Measurements from ENCODE around the gene VSTM2B. TPM values are rescaled to one million over a fixed set of nuclear protein-coding genes. Genes with fewer than 3 reads are reported as not detected.

The VSTM2B gene
- total RNA-seq, 1 donor from 2014 or later, result not detected

DNA sequence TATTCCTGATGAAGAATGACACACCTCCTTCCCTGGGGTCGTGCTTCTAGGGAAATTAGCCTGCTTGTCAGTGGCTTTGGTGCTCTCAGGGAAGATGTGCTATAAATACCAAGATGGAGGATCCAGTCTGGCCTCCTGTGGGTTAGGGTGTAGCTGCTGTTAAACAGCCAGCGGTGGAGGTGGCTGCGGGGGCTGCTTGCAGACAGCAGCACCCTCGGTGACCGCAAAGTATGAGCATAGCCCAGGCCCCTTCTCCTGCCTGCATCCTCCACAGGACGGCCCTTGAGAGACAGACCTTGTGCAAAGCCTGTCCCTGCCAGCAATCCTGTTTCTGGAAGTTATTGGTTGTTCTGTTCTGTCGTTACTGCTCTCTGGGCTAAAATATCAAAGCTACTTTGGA is 11.4 kb downstream of the VSTM2B start:
- Histone ChIP-seq H3K9ac (ENCODE audit: low read depth in 1 of 3, low read length in 3 of 3) (no peak overlapping the region), H3K27ac (ENCODE audit: low read depth, low read length) (no peak overlapping the region), H3K27me3 (ENCODE audit: control insufficient read depth in 3 of 3, insufficient read depth in 3 of 3, low read length in 3 of 3) (peaks cover 15 to 46% (median 42%) of the 10 kb centered on the region in 3 donors), H3K36me3 (ENCODE audit: control insufficient read depth in 3 of 3, insufficient read depth in 3 of 3, low read length in 3 of 3) (no peaks in the 10 kb centered on the region), H3K4me3 (ENCODE audit: low read length in 3 of 3) (no peak overlapping the region), H3K4me1 (ENCODE audit: control insufficient read depth in 3 of 3, insufficient read depth in 3 of 3, low read length in 3 of 3) (no peaks in the 10 kb centered on the region), H3K9me3 (ENCODE audit: control insufficient read depth in 3 of 3, low read length in 3 of 3) (no peaks in the 10 kb centered on the region)

DNA sequence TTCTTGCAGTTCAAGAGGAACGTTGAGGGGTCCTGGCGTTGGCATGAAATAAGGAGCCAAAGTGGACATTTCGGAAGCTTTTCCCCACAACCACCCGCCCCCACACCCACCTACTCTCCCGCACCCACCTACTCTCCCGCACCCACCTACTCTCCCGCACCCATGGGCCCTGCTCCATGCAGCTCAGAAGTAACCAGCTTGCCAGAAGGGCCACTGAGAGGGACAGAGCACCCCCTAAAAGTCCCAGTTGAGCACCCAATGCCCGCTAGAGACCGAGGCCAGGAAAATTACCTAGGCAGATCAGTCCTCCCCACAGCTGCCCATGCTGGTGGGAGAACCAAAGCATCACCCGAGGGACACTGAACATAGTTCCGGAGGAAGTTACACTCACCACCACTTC is 11.8 kb downstream of the VSTM2B start:
- no peaks in the 10 kb centered on the region for H3K9me3 ChIP-seq (ENCODE audit: control insufficient read depth in 3 of 3, low read length in 3 of 3)
- H3K4me3 ChIP-seq (ENCODE audit: low read length in 3 of 3), result no peak overlapping the region
- H3K9ac ChIP-seq (ENCODE audit: low read depth in 1 of 3, low read length in 3 of 3), result no peak overlapping the region
- no peaks in the 10 kb centered on the region for H3K36me3 ChIP-seq (ENCODE audit: control insufficient read depth in 3 of 3, insufficient read depth in 3 of 3, low read length in 3 of 3)
- no peak overlapping the region for H3K27ac ChIP-seq (ENCODE audit: low read depth, low read length)
- H3K27me3 ChIP-seq (ENCODE audit: control insufficient read depth in 3 of 3, insufficient read depth in 3 of 3, low read length in 3 of 3), result peaks cover 11 to 42% (median 39%) of the 10 kb centered on the region in 3 donors
- H3K4me1 ChIP-seq (ENCODE audit: control insufficient read depth in 3 of 3, insufficient read depth in 3 of 3, low read length in 3 of 3), result no peaks in the 10 kb centered on the region

DNA sequence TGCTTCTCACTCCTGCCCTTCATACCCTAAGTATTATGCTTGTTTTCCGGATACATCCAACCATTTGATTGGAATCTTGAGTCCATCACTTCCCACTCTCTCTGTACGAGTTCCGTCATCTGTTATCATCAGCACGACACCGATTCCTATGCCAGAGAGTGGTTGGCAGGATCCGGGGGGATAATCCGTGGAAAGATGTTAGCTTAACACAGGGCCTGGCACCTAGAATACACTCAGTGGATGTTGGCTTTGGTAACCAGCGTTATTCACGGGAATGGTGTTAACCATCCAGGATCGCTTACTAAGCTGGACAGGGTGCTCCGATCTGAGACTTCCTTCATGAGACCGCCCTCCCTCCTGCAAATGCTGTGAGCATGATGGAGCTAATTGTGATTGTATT is 12.4 kb downstream of the VSTM2B start:
- Histone ChIP-seq H3K9ac (ENCODE audit: low read depth in 1 of 3, low read length in 3 of 3) (no peak overlapping the region), H3K27me3 (ENCODE audit: control insufficient read depth in 3 of 3, insufficient read depth in 3 of 3, low read length in 3 of 3) (peaks cover 7 to 36% (median 34%) of the 10 kb centered on the region in 3 donors), H3K36me3 (ENCODE audit: control insufficient read depth in 3 of 3, insufficient read depth in 3 of 3, low read length in 3 of 3) (no peaks in the 10 kb centered on the region), H3K4me3 (ENCODE audit: low read length in 3 of 3) (no peak overlapping the region), H3K27ac (ENCODE audit: low read depth, low read length) (no peak overlapping the region), H3K9me3 (ENCODE audit: control insufficient read depth in 3 of 3, low read length in 3 of 3) (no peaks in the 10 kb centered on the region), H3K4me1 (ENCODE audit: control insufficient read depth in 3 of 3, insufficient read depth in 3 of 3, low read length in 3 of 3) (no peaks in the 10 kb centered on the region)

DNA sequence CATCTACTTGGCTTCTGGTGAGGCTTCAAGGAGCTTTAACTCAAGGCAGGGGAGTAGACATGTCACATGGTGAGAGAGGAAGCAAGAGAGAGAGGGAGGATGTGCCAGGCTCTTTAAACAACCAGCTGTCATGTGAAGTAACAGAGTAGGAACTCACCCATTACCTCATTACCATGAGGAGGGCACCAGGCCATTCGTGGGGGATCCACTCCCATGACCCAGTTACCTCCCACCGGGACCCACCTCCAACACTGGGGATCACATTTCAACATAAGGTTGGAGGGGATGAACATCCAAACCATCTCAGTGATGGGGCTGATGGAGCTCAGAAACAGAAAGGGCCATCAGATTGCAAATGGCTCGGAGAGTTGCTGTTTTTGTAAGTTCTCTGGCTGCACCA is 12.9 kb downstream of the VSTM2B start:
- no peaks in the 10 kb centered on the region for H3K9me3 ChIP-seq (ENCODE audit: control insufficient read depth in 3 of 3, low read length in 3 of 3)
- no peak overlapping the region for H3K4me3 ChIP-seq (ENCODE audit: low read length in 3 of 3)
- no peak overlapping the region for H3K27ac ChIP-seq (ENCODE audit: low read depth, low read length)
- H3K4me1 ChIP-seq (ENCODE audit: control insufficient read depth in 3 of 3, insufficient read depth in 3 of 3, low read length in 3 of 3), result no peaks in the 10 kb centered on the region
- peaks cover 2 to 31% (median 29%) of the 10 kb centered on the region in 3 donors for H3K27me3 ChIP-seq (ENCODE audit: control insufficient read depth in 3 of 3, insufficient read depth in 3 of 3, low read length in 3 of 3)
- H3K9ac ChIP-seq (ENCODE audit: low read depth in 1 of 3, low read length in 3 of 3), result no peak overlapping the region
- no peaks in the 10 kb centered on the region for H3K36me3 ChIP-seq (ENCODE audit: control insufficient read depth in 3 of 3, insufficient read depth in 3 of 3, low read length in 3 of 3)

DNA sequence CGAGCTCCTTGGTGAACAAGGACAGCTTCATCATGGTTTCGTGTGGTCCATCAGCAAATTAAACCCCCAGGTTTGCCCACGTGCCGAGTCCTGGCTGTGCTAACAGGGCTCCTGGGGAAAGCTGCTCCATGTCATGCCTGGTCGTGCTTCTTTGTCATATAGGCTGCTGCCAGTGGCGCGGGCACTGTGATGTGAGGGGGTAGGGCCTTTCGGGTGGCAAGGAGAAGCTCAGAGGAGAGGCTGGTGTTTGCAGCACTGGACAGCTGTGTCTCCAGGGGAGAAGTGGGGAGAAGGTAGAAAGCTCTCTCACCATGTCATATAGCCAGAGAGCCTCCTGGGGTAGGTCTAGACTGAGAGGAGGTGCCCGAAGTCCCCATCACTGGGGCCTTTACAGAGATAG is 13.3 kb downstream of the VSTM2B start:
- Histone ChIP-seq H3K9me3 (ENCODE audit: control insufficient read depth in 3 of 3, low read length in 3 of 3) (no peaks in the 10 kb centered on the region), H3K27ac (ENCODE audit: low read depth, low read length) (no peak overlapping the region), H3K4me1 (ENCODE audit: control insufficient read depth in 3 of 3, insufficient read depth in 3 of 3, low read length in 3 of 3) (no peaks in the 10 kb centered on the region), H3K4me3 (ENCODE audit: low read length in 3 of 3) (no peak overlapping the region), H3K36me3 (ENCODE audit: control insufficient read depth in 3 of 3, insufficient read depth in 3 of 3, low read length in 3 of 3) (no peaks in the 10 kb centered on the region), H3K9ac (ENCODE audit: low read depth in 1 of 3, low read length in 3 of 3) (no peak overlapping the region), H3K27me3 (ENCODE audit: control insufficient read depth in 3 of 3, insufficient read depth in 3 of 3, low read length in 3 of 3) (peaks cover 0 to 26% (median 24%) of the 10 kb centered on the region in 3 donors)

DNA sequence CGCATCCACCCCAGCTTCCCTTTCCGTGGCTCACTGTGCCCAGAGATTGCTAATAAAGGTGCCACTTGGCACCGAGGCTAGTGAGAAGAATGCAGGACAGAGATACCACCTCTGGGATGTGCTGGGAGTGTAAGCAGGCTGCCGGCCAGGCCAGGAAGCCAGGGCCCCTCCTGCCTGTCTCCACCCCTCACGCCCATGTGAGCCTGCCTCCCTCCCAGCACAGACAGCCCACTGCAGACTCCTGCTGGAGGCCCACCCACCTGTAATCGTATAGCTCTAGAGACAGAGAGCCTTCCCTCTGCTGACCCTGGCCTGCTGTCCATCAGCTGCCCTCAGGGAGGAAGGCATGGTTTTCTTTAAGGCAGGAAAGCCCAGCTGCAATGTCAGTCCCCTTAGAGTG is 13.9 kb downstream of the VSTM2B start:
- Histone ChIP-seq H3K36me3 (ENCODE audit: control insufficient read depth in 3 of 3, insufficient read depth in 3 of 3, low read length in 3 of 3) (no peaks in the 10 kb centered on the region), H3K27ac (ENCODE audit: low read depth, low read length) (no peak overlapping the region)

DNA sequence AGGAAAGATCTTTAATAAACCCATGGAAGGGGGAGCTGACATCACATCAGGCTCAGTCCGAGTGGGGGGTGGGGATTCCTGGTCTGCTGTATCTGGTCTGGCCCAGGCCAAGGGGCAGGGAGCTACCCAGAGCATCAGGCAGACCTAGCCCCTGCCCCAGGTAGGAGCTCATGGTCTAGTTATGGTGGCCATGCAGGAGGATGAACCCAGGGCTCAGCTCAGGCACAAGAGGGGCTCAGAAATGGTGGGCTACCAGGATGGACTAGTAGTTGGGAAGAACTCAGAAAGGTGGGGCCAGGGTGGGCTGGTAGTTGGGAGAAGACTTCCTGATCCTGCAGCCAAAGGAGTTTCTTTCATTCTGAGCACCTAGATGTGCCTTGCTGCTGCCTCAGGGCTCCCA is 14.3 kb downstream of the VSTM2B start:
- peaks cover 0 to 25% (median 24%) of the 10 kb centered on the region in 3 donors for H3K27me3 ChIP-seq (ENCODE audit: control insufficient read depth in 3 of 3, insufficient read depth in 3 of 3, low read length in 3 of 3)
- no peaks in the 10 kb centered on the region for H3K36me3 ChIP-seq (ENCODE audit: control insufficient read depth in 3 of 3, insufficient read depth in 3 of 3, low read length in 3 of 3)
- H3K9me3 ChIP-seq (ENCODE audit: control insufficient read depth in 3 of 3, low read length in 3 of 3), result no peaks in the 10 kb centered on the region
- H3K4me1 ChIP-seq (ENCODE audit: control insufficient read depth in 3 of 3, insufficient read depth in 3 of 3, low read length in 3 of 3), result no peaks in the 10 kb centered on the region
- H3K4me3 ChIP-seq (ENCODE audit: low read length in 3 of 3), result no peak overlapping the region
- H3K27ac ChIP-seq (ENCODE audit: low read depth, low read length), result no peak overlapping the region
- no peak overlapping the region for H3K9ac ChIP-seq (ENCODE audit: low read depth in 1 of 3, low read length in 3 of 3)

More for the DNA sequence above, 13.9 kb downstream of the VSTM2B start:
- no peaks in the 10 kb centered on the region for H3K4me1 ChIP-seq (ENCODE audit: control insufficient read depth in 3 of 3, insufficient read depth in 3 of 3, low read length in 3 of 3)
- no peaks in the 10 kb centered on the region for H3K9me3 ChIP-seq (ENCODE audit: control insufficient read depth in 3 of 3, low read length in 3 of 3)
- peaks cover 0 to 25% (median 24%) of the 10 kb centered on the region in 3 donors for H3K27me3 ChIP-seq (ENCODE audit: control insufficient read depth in 3 of 3, insufficient read depth in 3 of 3, low read length in 3 of 3)
- H3K9ac ChIP-seq (ENCODE audit: low read depth in 1 of 3, low read length in 3 of 3), result no peak overlapping the region
- H3K4me3 ChIP-seq (ENCODE audit: low read length in 3 of 3), result no peak overlapping the region

DNA sequence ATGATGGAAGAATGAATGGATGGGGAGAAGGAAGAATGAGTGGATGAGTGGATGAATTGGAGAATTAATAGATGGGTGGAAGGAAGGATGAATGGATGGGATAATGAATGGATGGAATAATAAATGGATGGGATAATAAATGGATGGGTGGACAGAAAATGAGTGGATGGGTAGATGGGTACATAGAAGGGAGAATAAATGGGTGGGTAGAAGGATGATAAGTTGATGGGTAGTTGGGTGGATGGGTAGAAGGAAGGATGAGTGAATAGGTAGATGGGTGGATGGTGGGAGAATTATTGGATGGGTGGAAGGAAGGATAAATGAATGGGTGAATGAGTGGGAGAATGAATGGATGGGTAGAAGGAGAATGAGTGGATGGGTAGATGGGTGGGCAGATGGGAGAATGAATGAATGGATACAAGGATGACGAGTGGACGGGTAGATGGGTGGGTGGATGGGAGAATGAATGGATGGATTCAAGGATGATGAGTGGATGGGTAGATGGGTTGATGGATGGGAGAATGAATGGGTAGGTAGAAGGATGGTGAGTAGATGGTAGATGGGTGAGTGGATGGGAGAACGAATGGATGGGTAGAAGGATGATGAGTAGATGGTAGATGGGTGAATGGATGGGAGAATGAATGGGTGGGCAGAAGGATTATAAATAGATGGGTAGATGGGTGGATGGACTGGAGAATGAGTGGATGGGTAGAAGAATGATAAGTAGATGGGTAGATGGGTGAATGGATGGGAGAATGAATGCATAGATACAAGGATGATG is 15.9 kb downstream of the VSTM2B start:
- Histone ChIP-seq H3K9me3 (ENCODE audit: control insufficient read depth in 3 of 3, low read length in 3 of 3) (no peaks in the 10 kb centered on the region), H3K27ac (ENCODE audit: low read depth, low read length) (no peak overlapping the region), H3K9ac (ENCODE audit: low read depth in 1 of 3, low read length in 3 of 3) (no peak overlapping the region), H3K4me1 (ENCODE audit: control insufficient read depth in 3 of 3, insufficient read depth in 3 of 3, low read length in 3 of 3) (no peaks in the 10 kb centered on the region), H3K4me3 (ENCODE audit: low read length in 3 of 3) (no peak overlapping the region), H3K36me3 (ENCODE audit: control insufficient read depth in 3 of 3, insufficient read depth in 3 of 3, low read length in 3 of 3) (no peaks in the 10 kb centered on the region), H3K27me3 (ENCODE audit: control insufficient read depth in 3 of 3, insufficient read depth in 3 of 3, low read length in 3 of 3) (peaks cover 0 to 21% (median 17%) of the 10 kb centered on the region in 3 donors)

DNA sequence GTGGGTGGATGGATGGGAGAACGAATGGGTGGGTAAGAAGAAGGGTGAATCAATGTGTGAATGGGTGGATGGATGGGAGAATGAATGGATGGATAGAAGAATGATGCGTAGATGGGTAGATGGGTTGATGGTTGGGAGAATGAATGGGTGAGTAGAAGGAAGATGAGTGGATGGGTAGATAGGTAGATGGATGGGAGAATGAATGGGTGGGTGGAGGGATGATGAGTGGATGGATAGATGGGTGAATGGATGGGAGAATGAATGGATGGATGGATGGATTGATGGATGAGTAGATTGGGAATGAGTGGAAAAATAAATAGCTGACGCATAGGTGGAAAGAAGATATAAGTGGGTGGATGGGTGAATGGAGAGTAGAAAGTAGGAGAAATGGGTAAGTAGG is 16.5 kb downstream of the VSTM2B start:
- no peak overlapping the region for H3K27ac ChIP-seq (ENCODE audit: low read depth, low read length)
- no peaks in the 10 kb centered on the region for H3K36me3 ChIP-seq (ENCODE audit: control insufficient read depth in 3 of 3, insufficient read depth in 3 of 3, low read length in 3 of 3)
- H3K4me3 ChIP-seq (ENCODE audit: low read length in 3 of 3), result no peak overlapping the region
- peaks cover 0 to 22% (median 17%) of the 10 kb centered on the region in 3 donors for H3K27me3 ChIP-seq (ENCODE audit: control insufficient read depth in 3 of 3, insufficient read depth in 3 of 3, low read length in 3 of 3)
- H3K4me1 ChIP-seq (ENCODE audit: control insufficient read depth in 3 of 3, insufficient read depth in 3 of 3, low read length in 3 of 3), result no peaks in the 10 kb centered on the region
- H3K9me3 ChIP-seq (ENCODE audit: control insufficient read depth in 3 of 3, low read length in 3 of 3), result no peaks in the 10 kb centered on the region
- H3K9ac ChIP-seq (ENCODE audit: low read depth in 1 of 3, low read length in 3 of 3), result no peak overlapping the region

DNA sequence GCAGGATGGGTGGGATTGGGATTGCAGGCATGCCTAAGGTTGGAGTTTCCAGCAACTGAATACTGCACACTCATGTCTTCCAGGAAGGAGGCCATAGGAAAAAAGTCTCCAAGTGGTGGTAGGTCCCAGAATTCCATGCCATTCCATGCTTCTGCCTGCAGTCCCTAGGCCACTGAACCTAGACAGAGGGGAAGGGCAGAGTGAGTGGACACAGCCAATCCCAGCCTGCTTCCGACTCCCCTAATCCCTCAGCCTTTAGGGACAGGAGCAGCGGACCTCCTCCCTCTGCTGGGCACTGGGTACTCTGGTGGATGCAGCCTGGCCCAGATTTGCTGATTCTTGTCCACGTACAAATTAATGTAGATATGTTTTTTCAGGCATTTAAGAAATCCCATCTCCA is 17.0 kb downstream of the VSTM2B start:
- no peak overlapping the region for H3K4me3 ChIP-seq (ENCODE audit: low read length in 3 of 3)
- peaks cover 0 to 25% (median 20%) of the 10 kb centered on the region in 3 donors for H3K27me3 ChIP-seq (ENCODE audit: control insufficient read depth in 3 of 3, insufficient read depth in 3 of 3, low read length in 3 of 3)
- H3K4me1 ChIP-seq (ENCODE audit: control insufficient read depth in 3 of 3, insufficient read depth in 3 of 3, low read length in 3 of 3), result no peaks in the 10 kb centered on the region
- H3K9me3 ChIP-seq (ENCODE audit: control insufficient read depth in 3 of 3, low read length in 3 of 3), result no peaks in the 10 kb centered on the region
- H3K36me3 ChIP-seq (ENCODE audit: control insufficient read depth in 3 of 3, insufficient read depth in 3 of 3, low read length in 3 of 3), result no peaks in the 10 kb centered on the region
- no peak overlapping the region for H3K9ac ChIP-seq (ENCODE audit: low read depth in 1 of 3, low read length in 3 of 3)
- H3K27ac ChIP-seq (ENCODE audit: low read depth, low read length), result no peak overlapping the region
